ENCODE data around the gene HSH2D.

DNA sequence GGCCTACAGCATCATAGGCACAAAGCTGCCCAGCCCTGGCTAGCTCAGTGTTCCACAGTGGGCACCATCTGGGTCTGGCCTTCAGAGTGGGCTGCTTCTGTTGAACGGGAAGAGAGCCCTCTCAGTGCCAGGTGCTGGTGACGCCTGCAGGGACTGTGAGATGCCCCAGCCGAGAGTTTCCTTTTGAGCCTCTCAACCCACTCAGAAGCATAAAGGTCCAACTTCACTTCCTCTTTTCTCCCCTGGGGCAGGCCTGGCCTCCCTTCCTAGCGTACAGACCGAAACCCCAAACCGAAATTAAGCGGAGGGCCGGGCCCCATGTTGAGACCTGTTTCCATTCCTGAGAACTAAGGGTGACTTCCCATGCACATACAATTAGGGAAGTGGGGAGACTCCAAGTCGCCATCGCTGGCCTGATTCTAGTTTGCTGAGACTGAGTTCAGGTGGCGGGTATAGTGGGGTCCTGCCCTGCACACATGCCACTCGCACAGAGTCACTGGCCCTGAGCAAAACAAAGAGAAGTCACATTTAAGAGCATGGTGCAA lies 24.9 kb upstream of the HSH2D start:
- TF ChIP-seq, protein P1, sequence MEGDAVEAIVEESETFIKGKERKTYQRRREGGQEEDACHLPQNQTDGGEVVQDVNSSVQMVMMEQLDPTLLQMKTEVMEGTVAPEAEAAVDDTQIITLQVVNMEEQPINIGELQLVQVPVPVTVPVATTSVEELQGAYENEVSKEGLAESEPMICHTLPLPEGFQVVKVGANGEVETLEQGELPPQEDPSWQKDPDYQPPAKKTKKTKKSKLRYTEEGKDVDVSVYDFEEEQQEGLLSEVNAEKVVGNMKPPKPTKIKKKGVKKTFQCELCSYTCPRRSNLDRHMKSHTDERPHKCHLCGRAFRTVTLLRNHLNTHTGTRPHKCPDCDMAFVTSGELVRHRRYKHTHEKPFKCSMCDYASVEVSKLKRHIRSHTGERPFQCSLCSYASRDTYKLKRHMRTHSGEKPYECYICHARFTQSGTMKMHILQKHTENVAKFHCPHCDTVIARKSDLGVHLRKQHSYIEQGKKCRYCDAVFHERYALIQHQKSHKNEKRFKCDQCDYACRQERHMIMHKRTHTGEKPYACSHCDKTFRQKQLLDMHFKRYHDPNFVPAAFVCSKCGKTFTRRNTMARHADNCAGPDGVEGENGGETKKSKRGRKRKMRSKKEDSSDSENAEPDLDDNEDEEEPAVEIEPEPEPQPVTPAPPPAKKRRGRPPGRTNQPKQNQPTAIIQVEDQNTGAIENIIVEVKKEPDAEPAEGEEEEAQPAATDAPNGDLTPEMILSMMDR (IDR thresholded peaks at IDR 0.05): no peak
- no peak for TF ChIP-seq POLR2A (IDR thresholded peaks at IDR 0.05)
